Inferior parietal cortex (tissue), 1 donor: ENCODE results near the gene TEX52.

Experiments
- DNase-seq: peaks from one replicate; pipeline ENCODE4 v3.0.0-alpha.2; 2016; ENCODE audit errors: extremely low spot score

TEX52 gene

GRCh38 chr12:2832550-2833127, 24.2 kb downstream of the TEX52 start:
- DNase-seq, result no peak

DNA sequence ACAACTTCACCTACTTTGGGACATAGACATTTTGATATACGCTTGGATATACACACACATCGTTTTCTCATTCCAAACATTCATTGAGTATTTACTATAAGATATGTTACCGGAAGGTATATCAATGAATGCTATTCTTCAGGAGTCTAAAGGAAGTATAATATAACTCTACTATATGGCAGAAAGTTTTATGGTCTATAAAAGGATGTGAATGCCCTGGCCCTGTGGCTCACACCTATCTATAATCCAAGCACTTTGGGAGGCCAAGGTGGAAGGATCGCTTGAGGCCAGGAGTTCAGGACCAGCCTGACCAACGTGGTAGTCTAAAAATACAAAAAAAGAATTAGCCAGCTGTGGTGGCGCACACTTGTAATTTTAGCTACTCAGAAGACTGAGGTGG, 27.6 kb downstream of the TEX52 start:
- DNase-seq, result no peak

DNA sequence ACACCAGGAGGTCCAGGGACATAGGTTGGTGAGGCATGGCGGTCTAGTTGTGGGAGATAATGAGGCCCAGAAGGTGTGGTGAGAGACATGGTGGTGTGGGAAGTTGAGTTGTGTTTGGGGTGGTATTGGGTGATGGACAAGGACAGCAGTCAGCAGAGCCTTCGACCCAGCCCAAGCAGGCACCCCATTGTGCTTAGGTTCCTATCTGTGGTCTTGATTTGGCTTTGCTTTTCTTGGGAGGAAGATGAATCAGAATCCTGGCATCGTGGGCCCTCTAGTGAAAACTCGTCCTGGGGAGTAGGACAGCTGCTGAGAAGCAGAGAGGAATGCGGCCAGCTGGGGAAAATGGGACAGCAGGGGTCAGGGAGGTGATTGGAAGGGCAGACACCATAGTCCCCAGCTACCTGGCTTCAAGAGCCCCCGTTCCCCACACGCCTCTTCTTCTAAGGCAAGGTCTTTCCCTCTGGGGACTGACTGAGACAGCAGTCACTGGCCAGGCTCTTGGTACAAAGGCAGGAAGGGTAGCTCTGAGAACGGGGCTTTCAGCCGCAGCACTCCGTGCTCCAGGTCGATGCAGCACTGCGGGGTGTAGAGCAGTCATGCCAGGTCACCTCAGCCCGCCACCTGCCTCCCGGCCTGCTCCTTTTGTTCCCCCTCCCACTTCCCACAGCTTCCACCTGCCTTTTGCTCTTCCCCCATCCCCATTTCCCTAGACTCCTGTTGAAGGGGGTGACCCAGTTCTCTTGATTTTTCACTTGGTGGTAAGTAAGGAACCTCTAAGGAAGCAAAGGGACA, 29.9 kb downstream of the TEX52 start:
- no peak for DNase-seq

- no peak for DNase-seq
Measured at GRCh38 chr12:2826036-2826435, 30.8 kb downstream of the TEX52 start.

GRCh38 chr12:2825132-2825531, 31.7 kb downstream of the TEX52 start:
- DNase-seq, result peak; percentile 30

DNA sequence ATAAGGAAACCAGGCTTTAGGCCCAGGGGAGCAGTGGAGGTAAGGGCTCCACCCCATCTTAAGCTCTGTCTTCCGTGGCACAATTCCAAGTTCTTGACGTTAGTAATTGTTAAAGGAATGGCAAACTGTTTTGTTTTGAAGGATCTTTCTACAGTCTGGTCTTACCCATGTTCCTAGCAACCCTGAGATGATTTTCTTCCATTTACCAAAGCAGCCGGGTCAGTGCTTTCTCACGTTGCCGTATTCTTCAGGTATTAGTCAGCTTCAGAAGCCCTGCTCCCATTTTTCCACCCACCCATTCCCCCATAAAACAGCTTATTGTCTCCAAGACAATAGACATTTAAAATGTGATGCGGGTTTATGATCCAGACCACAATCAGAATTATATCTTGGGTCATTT, 32.3 kb downstream of the TEX52 start:
- DNase-seq, result no peak

DNA sequence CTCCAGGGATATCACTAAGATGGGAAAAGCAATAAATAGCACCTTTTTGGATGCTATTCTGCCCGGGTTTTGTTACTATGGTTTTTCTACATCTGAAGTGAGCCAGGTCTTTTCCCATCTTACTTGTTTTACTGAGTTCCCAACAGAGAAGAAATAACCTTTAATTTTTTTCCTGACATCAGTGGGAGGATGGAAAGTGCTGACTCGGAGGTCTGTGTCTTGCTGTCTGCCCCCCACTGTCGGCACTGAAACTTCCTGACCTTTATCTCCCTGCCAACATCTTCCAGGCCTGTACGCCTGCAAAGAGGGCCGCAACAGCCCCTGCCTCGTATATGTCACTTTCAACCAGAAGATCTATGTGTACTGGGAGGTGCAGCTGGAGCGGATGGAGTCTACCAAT, 33.4 kb downstream of the TEX52 start:
- no peak for DNase-seq

DNA sequence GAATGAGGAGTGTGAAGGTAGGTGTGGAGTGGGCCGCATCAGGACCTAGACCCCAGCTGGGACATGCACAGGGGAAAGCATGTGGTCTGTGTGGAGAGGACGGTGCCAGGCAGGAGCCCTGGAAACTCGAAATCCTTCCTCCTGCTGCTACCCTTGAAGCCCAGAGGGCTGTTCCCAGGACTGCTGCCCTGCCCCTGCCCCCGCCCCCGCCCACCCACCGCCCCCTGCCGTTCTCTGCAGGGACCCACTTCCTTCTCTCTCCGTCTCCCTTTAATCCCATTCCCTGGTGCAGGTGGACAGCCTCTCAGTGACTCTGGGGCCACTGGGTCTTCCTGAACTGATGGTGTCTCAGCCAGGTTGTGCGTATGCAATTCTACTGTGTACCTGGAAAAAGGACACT, 36.4 kb downstream of the TEX52 start:
- no peak for DNase-seq

- no peak for DNase-seq
Measured at GRCh38 chr12:2819810-2820209, 37.0 kb downstream of the TEX52 start.

DNA sequence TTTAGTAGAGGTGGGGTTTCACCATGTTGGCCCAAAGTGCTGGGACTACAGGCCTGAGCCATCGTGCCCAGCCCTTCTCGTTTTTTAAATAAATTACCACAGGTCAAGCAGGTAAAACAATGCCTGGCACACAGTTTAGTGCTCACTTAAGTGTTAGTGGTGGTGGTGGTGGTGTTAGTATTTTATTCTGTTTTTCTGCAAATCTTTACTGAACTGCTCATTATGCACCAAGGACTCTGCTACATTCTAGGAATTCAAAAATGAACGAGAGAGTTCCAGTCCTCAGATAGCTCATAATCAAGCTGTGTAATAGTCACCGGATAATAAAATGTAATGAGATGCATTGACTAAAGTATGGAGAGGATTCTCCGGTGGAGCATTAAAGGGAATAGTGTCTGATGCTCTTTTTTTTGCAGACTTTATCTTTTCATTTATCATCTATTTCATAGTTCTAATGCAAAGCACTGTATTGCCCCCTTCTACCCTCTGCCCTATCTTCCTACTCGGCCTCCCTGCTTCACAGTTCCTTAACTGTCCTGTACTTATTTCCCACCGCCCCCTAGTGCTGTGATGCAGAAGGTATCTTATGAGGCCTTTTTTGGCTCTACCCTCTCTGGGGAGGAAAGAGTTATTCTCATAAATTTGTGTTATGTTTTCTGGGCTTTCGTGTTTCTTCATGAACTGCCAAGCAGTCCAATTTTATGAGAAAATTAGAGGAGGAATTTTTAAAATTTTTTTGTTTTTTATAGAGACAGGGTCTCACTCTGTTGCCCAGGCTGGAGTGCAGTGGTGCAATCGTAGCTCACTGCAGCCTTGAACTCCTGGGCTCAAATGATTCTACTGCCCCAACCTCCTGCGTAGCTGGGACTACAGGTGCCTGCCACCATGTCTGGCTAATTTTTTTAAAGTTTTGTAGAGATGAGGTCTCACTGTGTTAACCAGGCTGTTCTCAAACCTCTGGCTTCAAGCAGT, 43.3 kb downstream of the TEX52 start:
- DNase-seq, result peak; percentile 57

GRCh38 chr12:2812290-2813213, 44.3 kb downstream of the TEX52 start, which contains the start of gene ITFG2:
Gene ITFG2, plus strand, starts transcription at chr12:2812668. Its CDS starts 93 bp downstream, at chr12:2812761.
- peak; percentile 99 for DNase-seq

DNA sequence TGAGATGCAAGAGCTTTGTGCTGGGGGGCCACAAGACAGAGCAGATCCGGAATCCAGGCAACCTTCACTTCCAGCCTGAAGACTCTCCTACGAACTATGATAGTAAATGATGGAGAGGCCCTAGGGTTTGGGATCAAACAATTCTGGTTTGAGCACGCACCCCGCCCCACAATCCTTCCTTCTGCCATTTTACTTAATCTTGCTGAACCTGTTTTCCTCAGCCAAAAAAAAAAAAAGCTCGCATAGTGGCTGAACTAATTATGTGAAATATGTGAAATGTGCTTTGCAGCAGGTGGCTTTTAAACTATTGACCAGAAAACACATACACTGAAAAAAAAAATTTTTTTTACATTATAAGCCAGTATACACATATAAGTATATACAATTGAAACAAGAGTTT, 45.0 kb downstream of the TEX52 start:
- DNase-seq, result no peak

- DNase-seq, result no peak
Measured at GRCh38 chr12:2806700-2807099, 50.1 kb downstream of the TEX52 start.

DNA sequence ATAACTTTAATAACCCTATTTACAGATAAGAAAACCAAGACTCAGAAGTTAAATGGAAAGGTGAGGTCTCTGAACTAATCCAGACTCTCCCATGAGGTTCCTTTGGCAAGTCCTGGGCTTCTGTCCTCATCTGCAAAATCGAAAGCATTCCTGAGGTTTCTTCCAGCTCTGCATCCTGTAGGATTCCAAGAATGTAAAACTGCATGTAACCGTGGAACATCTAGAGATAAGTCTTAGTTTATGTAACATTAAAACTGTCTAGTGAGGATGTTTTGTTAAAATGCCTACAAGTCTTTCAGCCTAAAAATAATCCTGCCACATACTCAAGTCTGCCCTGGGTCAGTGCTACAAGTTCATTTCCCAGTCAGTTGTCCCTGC, 51.7 kb downstream of the TEX52 start:
- no peak for DNase-seq

GRCh38 chr12:2804393-2805142, 52.3 kb downstream of the TEX52 start:
- no peak for DNase-seq

DNA sequence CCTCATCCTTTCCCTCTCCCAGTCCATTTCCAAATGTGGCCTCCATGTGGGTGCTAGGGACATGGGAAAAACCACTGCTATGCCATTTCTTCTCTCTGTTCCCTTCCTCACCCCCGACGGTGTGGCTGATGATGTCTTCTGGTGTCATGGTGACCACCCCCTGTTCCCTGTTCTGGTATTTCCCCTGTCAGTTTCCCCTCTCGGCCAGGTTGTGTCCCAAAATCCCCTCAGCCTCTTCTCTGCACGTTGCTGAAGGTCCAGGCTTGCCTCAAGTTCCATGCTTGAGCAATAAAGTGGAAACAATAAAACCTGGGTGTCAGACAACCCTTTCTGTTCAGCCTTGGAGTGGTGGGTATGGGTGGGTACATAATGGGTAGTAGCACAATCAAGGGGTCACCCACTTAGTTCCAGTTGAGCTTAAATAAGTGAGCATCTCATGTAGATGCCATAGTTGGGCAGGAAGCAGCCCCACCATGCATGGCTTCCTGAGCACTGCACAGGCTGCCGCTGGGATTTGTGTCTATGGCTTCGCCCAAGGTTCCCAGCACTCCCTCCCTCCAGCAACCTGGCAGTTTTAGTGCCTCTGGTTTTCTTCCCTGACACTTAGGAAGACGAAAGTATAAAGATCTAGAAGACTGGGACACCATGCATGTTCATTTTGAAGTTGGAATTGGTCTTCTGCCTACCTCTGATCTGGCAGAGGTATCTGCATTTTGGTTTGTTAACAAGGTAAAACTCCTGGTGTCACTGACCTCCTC, 53.0 kb downstream of the TEX52 start:
- no peak for DNase-seq

GRCh38 chr12:2801044-2801783, 55.6 kb downstream of the TEX52 start:
- no peak for DNase-seq

DNA sequence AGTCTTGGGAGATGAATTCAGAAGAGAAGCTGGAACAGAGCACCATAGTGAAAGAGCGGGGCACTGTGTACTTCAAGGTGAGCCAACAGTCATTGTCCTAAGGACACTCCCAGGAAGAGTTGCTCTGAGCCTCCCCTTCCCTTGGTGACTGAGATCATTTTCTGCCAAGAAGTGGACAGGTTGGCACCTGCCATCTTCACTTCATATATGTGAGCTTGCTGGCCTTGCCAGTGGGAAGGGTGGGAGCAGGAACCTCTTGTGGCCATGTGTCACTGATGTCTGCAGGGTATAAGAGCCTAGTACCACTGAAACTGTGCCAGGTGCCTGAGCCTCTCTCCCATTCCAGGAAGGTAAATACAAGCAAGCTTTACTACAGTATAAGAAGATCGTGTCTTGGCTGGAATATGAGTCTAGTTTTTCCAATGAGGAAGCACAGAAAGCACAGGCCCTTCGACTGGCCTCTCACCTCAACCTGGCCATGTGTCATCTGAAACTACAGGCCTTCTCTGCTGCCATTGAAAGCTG, 56.7 kb downstream of the TEX52 start:
- no peak for DNase-seq
